Epithelial cell of proximal tubule (primary cell): Measurements from ENCODE around the gene NTN1. TPM values are rescaled to one million over a fixed set of nuclear protein-coding genes. Genes with fewer than 3 reads are reported as not detected.
"Not testable (repeated sequence)": the region's sequence is repeated elsewhere in the genome, so short reads cannot be mapped to it uniquely, and the experiment has no call there.

Experiments used
- DNase-seq: peaks from one replicate; pipeline ENCODE4 v3.0.0-alpha.2; 2011; ENCODE audit warnings: low read depth
- H3K4me3 ChIP-seq: 2 replicates; pipeline ENCODE4 v1.5.1; 2011; ENCODE audit warnings: low read depth, mild to moderate bottlenecking, low read length
- total RNA-seq: library from RNA; depleted of rRNA; stranded (reverse); fragments of >200 nt; gene quantifications from 2 replicates; pipeline ENCODE4 v1.2.3, GENCODE V29; 2015
- TF ChIP-seq, protein P1 (sequence below): conservative IDR thresholded peaks from 2 replicates; pipeline ENCODE4 v1.5.1; 2012; ENCODE audit warnings: low read depth, mild to moderate bottlenecking, low read length

Gene NTN1
- total RNA-seq, 1 donor from 2014 or later: 1.3 TPM

DNA sequence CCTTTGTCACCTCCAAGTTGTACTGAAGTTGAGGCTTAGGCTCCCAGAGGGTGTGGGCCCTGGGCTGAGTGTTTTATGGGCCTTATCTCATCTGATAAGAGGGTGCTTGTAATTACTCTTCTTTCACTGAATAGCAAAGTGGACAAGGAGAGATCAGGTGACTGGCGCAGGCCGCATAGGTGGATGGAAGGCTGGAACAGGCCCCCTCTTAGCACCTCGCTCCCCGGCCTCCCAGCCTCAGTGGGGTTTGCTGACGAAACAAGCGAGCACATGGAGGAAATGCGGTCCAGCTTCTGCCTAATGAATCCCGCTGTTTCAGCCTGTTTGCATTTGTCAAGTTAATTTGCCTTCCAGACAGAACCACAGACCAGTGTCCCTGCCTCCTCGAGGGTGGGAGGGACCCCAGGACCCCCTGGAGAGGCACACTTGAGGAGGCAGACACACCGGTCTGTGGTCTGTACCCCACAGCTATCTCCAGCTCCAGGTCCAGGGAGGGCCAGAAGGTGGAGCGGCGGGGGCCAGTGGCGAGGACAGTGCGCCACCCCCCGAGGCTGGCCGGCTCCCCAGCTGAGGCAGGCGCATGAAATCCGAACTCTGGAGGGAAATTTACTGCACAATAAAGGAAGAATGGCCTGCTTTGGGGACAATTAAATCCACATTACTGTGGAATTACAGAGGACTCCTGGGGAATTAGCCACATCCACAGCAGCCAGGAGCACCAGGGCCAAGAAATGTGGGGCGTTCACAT, 123.4 kb downstream of the NTN1 start:
- no peak for DNase-seq
- TF ChIP-seq, protein P1, sequence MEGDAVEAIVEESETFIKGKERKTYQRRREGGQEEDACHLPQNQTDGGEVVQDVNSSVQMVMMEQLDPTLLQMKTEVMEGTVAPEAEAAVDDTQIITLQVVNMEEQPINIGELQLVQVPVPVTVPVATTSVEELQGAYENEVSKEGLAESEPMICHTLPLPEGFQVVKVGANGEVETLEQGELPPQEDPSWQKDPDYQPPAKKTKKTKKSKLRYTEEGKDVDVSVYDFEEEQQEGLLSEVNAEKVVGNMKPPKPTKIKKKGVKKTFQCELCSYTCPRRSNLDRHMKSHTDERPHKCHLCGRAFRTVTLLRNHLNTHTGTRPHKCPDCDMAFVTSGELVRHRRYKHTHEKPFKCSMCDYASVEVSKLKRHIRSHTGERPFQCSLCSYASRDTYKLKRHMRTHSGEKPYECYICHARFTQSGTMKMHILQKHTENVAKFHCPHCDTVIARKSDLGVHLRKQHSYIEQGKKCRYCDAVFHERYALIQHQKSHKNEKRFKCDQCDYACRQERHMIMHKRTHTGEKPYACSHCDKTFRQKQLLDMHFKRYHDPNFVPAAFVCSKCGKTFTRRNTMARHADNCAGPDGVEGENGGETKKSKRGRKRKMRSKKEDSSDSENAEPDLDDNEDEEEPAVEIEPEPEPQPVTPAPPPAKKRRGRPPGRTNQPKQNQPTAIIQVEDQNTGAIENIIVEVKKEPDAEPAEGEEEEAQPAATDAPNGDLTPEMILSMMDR: no peak
- H3K4me3 ChIP-seq: no peak overlapping the region

DNA sequence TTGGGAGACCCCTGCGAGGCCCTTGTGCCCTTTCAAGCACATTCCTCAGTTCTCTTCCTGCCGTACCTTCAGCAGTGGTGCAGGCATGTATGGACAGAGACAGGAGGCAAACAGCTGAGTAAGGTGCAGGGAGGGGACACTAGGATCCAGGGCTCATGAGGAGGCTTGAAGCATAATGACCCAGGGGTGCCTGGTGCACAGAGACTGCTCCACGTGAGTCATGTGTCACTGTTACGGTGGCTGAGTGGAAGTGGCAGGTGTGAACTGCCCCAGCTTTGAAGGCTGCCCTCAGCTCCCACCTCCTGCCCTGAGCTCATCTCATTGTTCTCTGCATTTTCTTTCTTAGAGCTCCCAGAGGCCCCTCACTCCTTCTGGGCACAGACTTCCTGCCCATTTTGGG, 124.8 kb downstream of the NTN1 start:
- TF ChIP-seq, protein P1: no peak
- H3K4me3 ChIP-seq: no peak overlapping the region
- no peak for DNase-seq

DNA sequence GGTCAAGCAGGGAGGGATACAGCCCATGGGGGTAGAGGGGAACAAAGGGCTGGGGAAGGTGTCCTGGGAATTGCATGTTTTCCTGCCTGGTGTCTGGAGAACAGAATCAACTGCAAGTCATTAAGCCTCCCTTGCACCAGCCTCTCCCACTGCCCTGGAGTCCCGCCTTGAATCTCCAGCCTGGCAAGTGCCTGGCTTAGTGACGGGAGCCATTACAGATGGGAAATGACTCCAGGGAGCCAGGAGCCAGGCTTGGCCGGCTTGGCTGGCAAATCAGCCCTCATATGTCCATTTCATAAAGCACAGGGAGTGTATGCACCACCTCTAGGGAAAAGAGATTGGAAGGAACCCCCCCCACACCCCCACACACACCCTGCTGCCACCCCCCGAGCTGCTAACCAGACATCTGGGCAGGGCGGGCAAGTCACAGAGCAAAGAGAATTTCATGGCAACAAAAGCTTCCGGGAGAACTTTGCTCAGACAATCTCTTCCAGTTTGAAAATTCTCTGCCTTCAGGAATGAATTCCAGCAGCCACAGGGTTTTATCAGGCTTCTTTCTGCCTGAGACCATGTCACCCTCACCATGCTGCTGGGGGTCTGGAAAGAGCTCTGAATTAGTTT, 127.7 kb downstream of the NTN1 start:
- no peak overlapping the region for H3K4me3 ChIP-seq
- TF ChIP-seq, protein P1: no peak
- no peak for DNase-seq

DNA sequence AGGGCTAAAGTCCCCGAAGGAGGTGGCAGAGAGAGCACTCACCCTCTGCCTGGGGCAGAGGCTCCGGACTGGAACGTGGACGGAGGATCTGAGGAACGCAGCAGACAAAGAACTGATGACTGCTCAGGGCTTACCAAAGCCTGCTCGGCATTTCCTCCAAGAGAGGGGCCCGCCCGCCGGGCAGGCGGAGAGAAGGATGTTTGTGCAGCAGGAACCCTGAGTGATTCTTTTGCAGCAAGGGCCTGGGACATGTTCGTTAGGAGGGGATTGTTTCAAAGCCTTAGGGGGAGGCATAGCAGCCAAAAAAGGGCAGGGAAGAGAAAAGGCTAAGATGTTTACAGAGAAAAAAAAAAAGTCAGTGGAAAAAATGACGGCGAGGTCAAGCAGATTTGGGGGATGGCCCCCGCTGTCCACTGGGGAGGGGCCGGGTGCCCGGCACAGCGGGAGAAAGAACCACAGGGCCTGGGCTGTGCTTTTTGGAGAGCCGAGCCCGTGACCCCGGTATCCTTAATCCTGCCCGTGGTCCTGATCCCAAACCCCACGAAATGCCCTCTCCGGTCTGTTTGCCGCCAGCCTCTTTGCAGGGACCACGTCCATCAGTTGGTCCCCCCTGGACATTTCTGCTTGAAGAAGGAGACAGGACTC, 129.3 kb downstream of the NTN1 start:
- DNase-seq: no peak
- TF ChIP-seq, protein P1: no peak
- no peak overlapping the region for H3K4me3 ChIP-seq

DNA sequence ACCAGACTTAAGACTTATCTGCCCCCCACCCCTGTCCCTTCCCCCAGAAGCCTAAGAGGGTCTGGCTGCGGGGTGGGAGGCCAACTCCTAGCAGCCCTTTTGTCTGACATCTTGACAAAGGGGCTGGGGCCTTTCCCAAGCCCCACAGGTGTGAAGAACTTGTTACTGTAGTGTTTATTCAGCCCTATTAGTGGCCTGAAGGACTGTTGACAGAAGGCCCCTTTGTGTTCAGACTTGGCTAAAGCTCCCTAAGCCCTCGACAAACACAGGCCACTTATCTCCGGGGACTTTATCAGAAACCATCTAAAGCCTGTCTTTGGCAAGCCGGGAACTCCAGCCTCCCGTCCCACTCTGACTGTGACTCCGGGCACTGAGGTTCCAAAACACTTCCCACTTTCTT, 129.8 kb downstream of the NTN1 start:
- DNase-seq: no peak
- TF ChIP-seq, protein P1: no peak
- H3K4me3 ChIP-seq: no peak overlapping the region

DNA sequence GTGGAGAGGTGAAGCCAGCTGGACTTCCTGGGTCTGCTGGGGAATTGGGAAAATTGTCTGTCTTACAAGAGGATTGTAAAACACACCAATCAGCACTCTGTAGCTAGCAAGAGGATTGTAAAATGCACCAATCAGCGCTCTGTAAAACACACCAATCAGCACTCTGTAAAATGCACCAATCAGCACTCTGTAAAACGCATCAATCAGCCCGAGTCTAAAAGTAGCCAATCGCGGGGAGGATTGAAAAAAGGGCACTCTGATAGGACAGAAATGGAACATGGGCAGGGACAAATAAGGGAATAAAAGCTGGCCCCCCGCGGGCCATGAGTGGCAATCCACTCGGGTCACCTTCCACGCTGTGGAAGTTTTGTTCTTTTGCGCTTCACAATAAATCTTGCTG, 130.4 kb downstream of the NTN1 start:
- not testable (repeated sequence) for DNase-seq, H3K4me3 ChIP-seq

DNA sequence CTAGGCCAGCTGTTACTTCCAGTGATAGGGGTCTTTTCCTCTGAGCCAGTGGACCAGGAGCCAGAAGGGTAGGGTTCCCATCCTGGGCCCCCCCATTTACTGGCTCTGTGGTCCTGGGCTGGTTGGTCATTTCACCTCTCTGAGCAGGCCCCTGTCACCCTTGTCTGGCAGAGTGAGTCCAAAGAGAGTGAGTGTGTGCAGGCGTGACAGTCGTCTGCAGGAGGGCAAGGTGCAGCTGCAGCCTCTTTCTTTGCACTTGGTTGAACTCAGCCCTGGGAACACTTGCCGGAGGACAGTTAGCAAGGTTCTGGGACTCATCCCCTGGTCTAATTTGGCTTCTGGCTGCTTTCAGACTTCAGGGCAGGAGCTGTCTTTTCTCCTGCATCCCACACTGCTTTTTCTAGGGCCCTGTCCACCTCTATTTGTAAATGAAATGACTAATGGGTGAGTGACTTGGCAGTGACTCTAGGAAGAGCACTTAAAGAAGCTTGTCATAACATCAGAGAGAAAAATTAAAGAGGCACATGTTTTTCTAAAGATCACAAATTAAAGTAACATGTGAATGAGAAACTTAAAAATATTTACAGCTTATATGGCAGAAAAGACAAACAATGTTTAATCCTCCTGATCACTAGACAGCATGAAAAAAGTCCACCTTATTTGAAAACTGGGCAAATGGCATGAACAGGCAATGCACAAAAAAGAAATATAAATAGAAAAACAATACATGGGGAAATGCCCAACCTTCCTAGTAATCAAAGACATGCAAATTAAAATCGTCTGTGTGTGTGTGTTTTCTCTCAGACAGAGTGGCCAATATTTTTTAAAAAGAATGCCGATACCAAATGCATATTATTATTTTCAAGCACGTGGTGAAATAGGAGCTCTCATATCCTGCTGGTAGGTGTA, 137.5 kb downstream of the NTN1 start:
- H3K4me3 ChIP-seq: no peak overlapping the region
- no peak for DNase-seq
- TF ChIP-seq, protein P1: no peak
